Measurements from ENCODE around the gene PDZD2.

PDZD2 gene

GRCh38 chr5:31706186-31706585 is 67.3 kb downstream of the PDZD2 start:
- Histone ChIP-seq H3K9me3 (ENCODE audit: severe bottlenecking) (no peaks in the 10 kb centered on the region), H3K36me3 (ENCODE audit: low read depth) (no peaks in the 10 kb centered on the region), H3K4me1 (ENCODE audit: insufficient read depth, poor library complexity, severe bottlenecking) (no peaks in the 10 kb centered on the region), H3K4me3 (ENCODE audit: severe bottlenecking) (no peak overlapping the region), H3K27me3 (ENCODE audit: insufficient read depth, poor library complexity, severe bottlenecking) (peaks cover 5% of the 10 kb centered on the region), H3K27ac (ENCODE audit: poor library complexity, severe bottlenecking) (no peak overlapping the region)
- TF ChIP-seq, protein P1, sequence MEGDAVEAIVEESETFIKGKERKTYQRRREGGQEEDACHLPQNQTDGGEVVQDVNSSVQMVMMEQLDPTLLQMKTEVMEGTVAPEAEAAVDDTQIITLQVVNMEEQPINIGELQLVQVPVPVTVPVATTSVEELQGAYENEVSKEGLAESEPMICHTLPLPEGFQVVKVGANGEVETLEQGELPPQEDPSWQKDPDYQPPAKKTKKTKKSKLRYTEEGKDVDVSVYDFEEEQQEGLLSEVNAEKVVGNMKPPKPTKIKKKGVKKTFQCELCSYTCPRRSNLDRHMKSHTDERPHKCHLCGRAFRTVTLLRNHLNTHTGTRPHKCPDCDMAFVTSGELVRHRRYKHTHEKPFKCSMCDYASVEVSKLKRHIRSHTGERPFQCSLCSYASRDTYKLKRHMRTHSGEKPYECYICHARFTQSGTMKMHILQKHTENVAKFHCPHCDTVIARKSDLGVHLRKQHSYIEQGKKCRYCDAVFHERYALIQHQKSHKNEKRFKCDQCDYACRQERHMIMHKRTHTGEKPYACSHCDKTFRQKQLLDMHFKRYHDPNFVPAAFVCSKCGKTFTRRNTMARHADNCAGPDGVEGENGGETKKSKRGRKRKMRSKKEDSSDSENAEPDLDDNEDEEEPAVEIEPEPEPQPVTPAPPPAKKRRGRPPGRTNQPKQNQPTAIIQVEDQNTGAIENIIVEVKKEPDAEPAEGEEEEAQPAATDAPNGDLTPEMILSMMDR (IDR thresholded peaks at IDR 0.05; ENCODE audit: poor library complexity, severe bottlenecking), result no peak
- no peak for ATAC-seq (ENCODE audit: low read depth)
- no peak for DNase-seq (ENCODE audit: low spot score)

GRCh38 chr5:31707329-31707728 is 68.4 kb downstream of the PDZD2 start:
- Histone ChIP-seq H3K27me3 (ENCODE audit: insufficient read depth, poor library complexity, severe bottlenecking) (peaks cover 5% of the 10 kb centered on the region), H3K4me3 (ENCODE audit: severe bottlenecking) (no peak overlapping the region), H3K9me3 (ENCODE audit: severe bottlenecking) (no peaks in the 10 kb centered on the region), H3K36me3 (ENCODE audit: low read depth) (no peaks in the 10 kb centered on the region), H3K4me1 (ENCODE audit: insufficient read depth, poor library complexity, severe bottlenecking) (no peaks in the 10 kb centered on the region), H3K27ac (ENCODE audit: poor library complexity, severe bottlenecking) (no peak overlapping the region)
- DNase-seq (ENCODE audit: low spot score) (no peak), ATAC-seq (ENCODE audit: low read depth) (0 out of 3 replicates have a peak, but pooled peaks have one; percentile 17)
- TF ChIP-seq, protein P1 (IDR thresholded peaks at IDR 0.05; ENCODE audit: poor library complexity, severe bottlenecking), result no peak

DNA sequence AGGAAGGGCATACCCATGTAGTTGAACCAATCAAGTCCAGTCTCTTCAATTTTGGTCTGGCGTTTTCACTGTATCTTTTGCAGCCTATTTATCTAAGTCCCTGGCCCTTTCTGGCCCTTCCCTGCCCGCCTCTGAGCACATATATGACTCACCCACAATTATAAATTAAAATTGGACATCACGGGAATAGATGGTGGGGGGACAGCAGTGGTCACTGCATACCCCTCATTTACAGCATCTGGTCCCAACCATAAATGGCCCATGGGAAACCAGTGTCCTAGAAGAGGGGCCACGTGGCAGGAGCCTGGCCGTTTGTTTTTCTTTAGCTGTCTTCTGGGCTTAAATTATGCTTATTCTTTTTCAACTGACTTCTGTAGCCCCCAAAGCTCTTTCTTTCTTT is 69.2 kb downstream of the PDZD2 start:
- peaks cover 5% of the 10 kb centered on the region for H3K27me3 ChIP-seq (ENCODE audit: insufficient read depth, poor library complexity, severe bottlenecking)

DNA sequence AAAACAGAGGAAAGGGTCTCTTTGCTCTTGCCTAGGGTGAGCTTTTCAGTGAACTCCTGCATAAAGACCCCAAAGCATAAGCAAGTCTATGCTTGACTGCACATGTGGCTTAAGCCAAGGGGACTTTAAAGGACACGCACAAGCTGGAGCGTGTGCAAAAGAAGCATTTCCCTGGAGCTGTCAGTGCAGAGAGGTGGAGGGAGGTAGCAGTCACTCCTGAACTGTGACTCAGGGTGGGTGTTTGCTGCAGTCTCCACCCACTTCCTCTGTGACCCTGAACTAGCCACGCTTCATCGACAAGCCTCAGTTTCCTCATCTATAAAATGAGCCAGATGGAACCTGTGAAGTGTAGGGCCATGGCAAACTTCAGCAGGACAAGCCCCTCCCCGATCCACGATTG is 72.4 kb downstream of the PDZD2 start:
- DNase-seq (ENCODE audit: low spot score) (no peak), ATAC-seq (ENCODE audit: low read depth) (no peak)
- no peak overlapping the region for H3K4me3 ChIP-seq (ENCODE audit: severe bottlenecking)
- H3K27me3 ChIP-seq (ENCODE audit: insufficient read depth, poor library complexity, severe bottlenecking), result no peaks in the 10 kb centered on the region
- H3K36me3 ChIP-seq (ENCODE audit: low read depth), result no peaks in the 10 kb centered on the region
- H3K27ac ChIP-seq (ENCODE audit: poor library complexity, severe bottlenecking), result no peak overlapping the region
- H3K4me1 ChIP-seq (ENCODE audit: insufficient read depth, poor library complexity, severe bottlenecking), result no peaks in the 10 kb centered on the region
- TF ChIP-seq, protein P1 (IDR thresholded peaks at IDR 0.05; ENCODE audit: poor library complexity, severe bottlenecking), result no peak
- no peaks in the 10 kb centered on the region for H3K9me3 ChIP-seq (ENCODE audit: severe bottlenecking)

More for the DNA sequence above, 69.2 kb downstream of the PDZD2 start:
- Histone ChIP-seq H3K4me3 (ENCODE audit: severe bottlenecking) (no peak overlapping the region), H3K27ac (ENCODE audit: poor library complexity, severe bottlenecking) (no peak overlapping the region), H3K4me1 (ENCODE audit: insufficient read depth, poor library complexity, severe bottlenecking) (no peaks in the 10 kb centered on the region), H3K36me3 (ENCODE audit: low read depth) (no peaks in the 10 kb centered on the region), H3K9me3 (ENCODE audit: severe bottlenecking) (no peaks in the 10 kb centered on the region)
- no peak for ATAC-seq (ENCODE audit: low read depth)
- TF ChIP-seq, protein P1 (IDR thresholded peaks at IDR 0.05; ENCODE audit: poor library complexity, severe bottlenecking), result no peak
- DNase-seq (ENCODE audit: low spot score), result no peak

GRCh38 chr5:31711935-31712592 is 73.1 kb downstream of the PDZD2 start:
- no peak for DNase-seq (ENCODE audit: low spot score)
- Histone ChIP-seq H3K27ac (ENCODE audit: poor library complexity, severe bottlenecking) (no peak overlapping the region), H3K27me3 (ENCODE audit: insufficient read depth, poor library complexity, severe bottlenecking) (no peaks in the 10 kb centered on the region), H3K4me1 (ENCODE audit: insufficient read depth, poor library complexity, severe bottlenecking) (no peaks in the 10 kb centered on the region), H3K9me3 (ENCODE audit: severe bottlenecking) (no peaks in the 10 kb centered on the region), H3K36me3 (ENCODE audit: low read depth) (no peaks in the 10 kb centered on the region), H3K4me3 (ENCODE audit: severe bottlenecking) (no peak overlapping the region)
- TF ChIP-seq, protein P1 (IDR thresholded peaks at IDR 0.05; ENCODE audit: poor library complexity, severe bottlenecking), result no peak
- ATAC-seq (ENCODE audit: low read depth), result no peak

Measured in RWPE2 (cell line).